NB4 (cell line): ENCODE results near the gene ZC3H14.

Experiments used
- CTCF ChIP-seq: IDR thresholded peaks from one replicate; pipeline ENCODE4 v1.5.1; 2012; ENCODE audit warnings: low read depth, low read length
- MAX ChIP-seq: IDR thresholded peaks from 2 replicates; pipeline ENCODE4 v1.6.1; 2011; ENCODE audit warnings: low read depth, low read length
- MYC ChIP-seq: IDR thresholded peaks from 2 replicates; pipeline ENCODE4 v1.6.1; 2011; ENCODE audit warnings: low read depth, low read length
- POLR2A ChIP-seq: IDR thresholded peaks from 2 replicates; pipeline ENCODE4 v1.6.1; 2011; ENCODE audit warnings: mild to moderate bottlenecking; ENCODE audit not compliant: insufficient read length; ENCODE audit errors: extremely low read depth

DNA sequence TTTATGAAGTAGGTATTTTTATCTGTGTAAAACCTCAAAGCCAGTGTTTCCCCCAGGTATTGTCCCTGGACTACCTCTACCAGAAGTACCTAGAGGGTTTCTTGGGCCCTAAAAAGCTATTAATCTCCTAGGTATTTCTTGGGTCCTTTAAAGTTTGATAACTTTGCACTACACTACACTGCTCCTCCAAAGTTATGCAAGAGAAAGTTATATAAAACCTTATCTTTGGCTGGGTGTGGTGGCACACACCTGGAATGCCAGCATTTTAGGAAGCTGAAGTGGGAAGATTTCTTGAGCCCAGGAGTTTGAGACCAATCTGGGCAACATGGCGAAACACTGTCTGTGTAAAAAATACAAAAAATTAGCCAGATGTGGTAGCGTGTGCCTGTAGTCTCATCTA lies 42.9 kb upstream of the ZC3H14 start:
- TF ChIP-seq CTCF (no peak), MYC (no peak), MAX (no peak), POLR2A (no peak)
